SK-N-SH (cell line): Measurements from ENCODE around the gene ZNF791.

Experiments used
- CTCF ChIP-seq: fragments of 200-600 bp; sonication (generic); IDR thresholded peaks from 2 replicates; pipeline ENCODE4 v1.6.1; 2017; ENCODE audit warnings: antibody characterized with exemption, mild to moderate bottlenecking, moderate library complexity
- EZH2phosphoT487 ChIP-seq: fragments of 200-600 bp; sonication (generic); IDR thresholded peaks from 2 replicates; pipeline ENCODE4 v1.6.1; 2017; ENCODE audit warnings: low read depth, mixed run types, mild to moderate bottlenecking, antibody characterized with exemption, moderate library complexity, borderline replicate concordance

GRCh38 chr19:12606796-12607195 lies 3.9 kb upstream of the ZNF791 start:
- TF ChIP-seq EZH2phosphoT487: no peak
- TF ChIP-seq CTCF: no peak
